ENCODE results near the gene ZNF813.
"Not testable (repeated sequence)": the region's sequence is repeated elsewhere in the genome, so short reads cannot be mapped to it uniquely, and the experiment has no call there.

ZNF813 gene

GRCh38 chr19:53503151-53503550 lies 35.6 kb downstream of the ZNF813 start:
- H3K4me3 ChIP-seq (ENCODE audit: low read length): not testable (repeated sequence)

GRCh38 chr19:53503671-53504364 lies 36.3 kb downstream of the ZNF813 start:
- not testable (repeated sequence) for H3K4me3 ChIP-seq (ENCODE audit: low read length); DNase-seq; H3K27ac ChIP-seq (ENCODE audit: low read length); H3K79me2 ChIP-seq (ENCODE audit: low read length); H3K9me2 ChIP-seq (replicated peaks; ENCODE audit: insufficient read depth, low read length); H3K36me3 ChIP-seq (replicated peaks; ENCODE audit: insufficient read depth, low read length); H3K27me3 ChIP-seq (replicated peaks; ENCODE audit: insufficient read depth, low read length); H3K9ac ChIP-seq (ENCODE audit: low read length); H3F3A ChIP-seq (ENCODE audit: insufficient read depth, low read length); H3K4me1 ChIP-seq (ENCODE audit: low read length); H3K4me2 ChIP-seq (ENCODE audit: low read depth, low read length); H2AFZ ChIP-seq (ENCODE audit: low read length); H4K20me1 ChIP-seq (ENCODE audit: insufficient read depth, low read length); H3K9me3 ChIP-seq (replicated peaks; ENCODE audit: insufficient read depth, low read length)

More at GRCh38 chr19:53503151-53503550, 35.6 kb downstream of the ZNF813 start:
- not testable (repeated sequence) for H3K79me2 ChIP-seq (ENCODE audit: low read length); H3K4me1 ChIP-seq (ENCODE audit: low read length); H3K9me2 ChIP-seq (replicated peaks; ENCODE audit: insufficient read depth, low read length); H3K27ac ChIP-seq (ENCODE audit: low read length); H3K9ac ChIP-seq (ENCODE audit: low read length); H4K20me1 ChIP-seq (ENCODE audit: insufficient read depth, low read length); DNase-seq; H2AFZ ChIP-seq (ENCODE audit: low read length); H3K27me3 ChIP-seq (replicated peaks; ENCODE audit: insufficient read depth, low read length); H3K4me2 ChIP-seq (ENCODE audit: low read depth, low read length); H3K36me3 ChIP-seq (replicated peaks; ENCODE audit: insufficient read depth, low read length); H3K9me3 ChIP-seq (replicated peaks; ENCODE audit: insufficient read depth, low read length); H3F3A ChIP-seq (ENCODE audit: insufficient read depth, low read length)

- not testable (repeated sequence) for H3F3A ChIP-seq (ENCODE audit: insufficient read depth, low read length); H4K20me1 ChIP-seq (ENCODE audit: insufficient read depth, low read length); H3K27ac ChIP-seq (ENCODE audit: low read length); H3K79me2 ChIP-seq (ENCODE audit: low read length); DNase-seq; H3K9me3 ChIP-seq (replicated peaks; ENCODE audit: insufficient read depth, low read length); H3K36me3 ChIP-seq (replicated peaks; ENCODE audit: insufficient read depth, low read length); H3K27me3 ChIP-seq (replicated peaks; ENCODE audit: insufficient read depth, low read length); H3K4me1 ChIP-seq (ENCODE audit: low read length); H2AFZ ChIP-seq (ENCODE audit: low read length); H3K9me2 ChIP-seq (replicated peaks; ENCODE audit: insufficient read depth, low read length); H3K4me2 ChIP-seq (ENCODE audit: low read depth, low read length); H3K9ac ChIP-seq (ENCODE audit: low read length); H3K4me3 ChIP-seq (ENCODE audit: low read length)
Observed at GRCh38 chr19:53504365-53504703, 36.8 kb downstream of the ZNF813 start.

- Histone ChIP-seq H3K27me3 (replicated peaks; ENCODE audit: insufficient read depth, low read length) (no peaks in the 10 kb centered on the region), H3K4me2 (ENCODE audit: low read depth, low read length) (no peak overlapping the region), H3K4me3 (ENCODE audit: low read length) (no peak overlapping the region)
Observed at GRCh38 chr19:53504885-53505284, 37.4 kb downstream of the ZNF813 start.

More at GRCh38 chr19:53504885-53505284, 37.4 kb downstream of the ZNF813 start:
- H3K36me3 ChIP-seq (replicated peaks; ENCODE audit: insufficient read depth, low read length): no peaks in the 10 kb centered on the region
- no peaks in the 10 kb centered on the region for H3K4me1 ChIP-seq (ENCODE audit: low read length)
- no peak for DNase-seq
- no peaks in the 10 kb centered on the region for H3K9me2 ChIP-seq (replicated peaks; ENCODE audit: insufficient read depth, low read length)
- H3K9me3 ChIP-seq (replicated peaks; ENCODE audit: insufficient read depth, low read length): no peaks in the 10 kb centered on the region
- H3F3A ChIP-seq (ENCODE audit: insufficient read depth, low read length): no peaks in the 10 kb centered on the region
- H4K20me1 ChIP-seq (ENCODE audit: insufficient read depth, low read length): no peaks in the 10 kb centered on the region
- no peaks in the 10 kb centered on the region for H3K79me2 ChIP-seq (ENCODE audit: low read length)
- no peak overlapping the region for H2AFZ ChIP-seq (ENCODE audit: low read length)
- TF ChIP-seq CTCF (IDR thresholded peaks at IDR 0.05; ENCODE audit: low read length): no peak
- H3K9ac ChIP-seq (ENCODE audit: low read length): no peak overlapping the region
- H3K27ac ChIP-seq (ENCODE audit: low read length): no peak overlapping the region

All from MM.1S (cell line).